ENCODE measurements around the gene GCNA.
A peak's percentile ranks its signal among the peaks of the same experiment; 100 is the strongest.

GCNA gene

GRCh38 chrX:71619193-71619592 is 41.0 kb downstream of the GCNA start:
- peak; percentile 34 for DNase-seq (ENCODE audit: low spot score)
- in situ Hi-C loops (cut with MboI; ENCODE audit: low sequenced_read_pairs, unreplicated experiment): no loop called here
- TF ChIP-seq, protein P1, sequence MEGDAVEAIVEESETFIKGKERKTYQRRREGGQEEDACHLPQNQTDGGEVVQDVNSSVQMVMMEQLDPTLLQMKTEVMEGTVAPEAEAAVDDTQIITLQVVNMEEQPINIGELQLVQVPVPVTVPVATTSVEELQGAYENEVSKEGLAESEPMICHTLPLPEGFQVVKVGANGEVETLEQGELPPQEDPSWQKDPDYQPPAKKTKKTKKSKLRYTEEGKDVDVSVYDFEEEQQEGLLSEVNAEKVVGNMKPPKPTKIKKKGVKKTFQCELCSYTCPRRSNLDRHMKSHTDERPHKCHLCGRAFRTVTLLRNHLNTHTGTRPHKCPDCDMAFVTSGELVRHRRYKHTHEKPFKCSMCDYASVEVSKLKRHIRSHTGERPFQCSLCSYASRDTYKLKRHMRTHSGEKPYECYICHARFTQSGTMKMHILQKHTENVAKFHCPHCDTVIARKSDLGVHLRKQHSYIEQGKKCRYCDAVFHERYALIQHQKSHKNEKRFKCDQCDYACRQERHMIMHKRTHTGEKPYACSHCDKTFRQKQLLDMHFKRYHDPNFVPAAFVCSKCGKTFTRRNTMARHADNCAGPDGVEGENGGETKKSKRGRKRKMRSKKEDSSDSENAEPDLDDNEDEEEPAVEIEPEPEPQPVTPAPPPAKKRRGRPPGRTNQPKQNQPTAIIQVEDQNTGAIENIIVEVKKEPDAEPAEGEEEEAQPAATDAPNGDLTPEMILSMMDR (IDR thresholded peaks at IDR 0.05; ENCODE audit: borderline replicate concordance, control extremely low read depth, extremely low read depth, insufficient read depth, missing control alignments): no peak

DNA sequence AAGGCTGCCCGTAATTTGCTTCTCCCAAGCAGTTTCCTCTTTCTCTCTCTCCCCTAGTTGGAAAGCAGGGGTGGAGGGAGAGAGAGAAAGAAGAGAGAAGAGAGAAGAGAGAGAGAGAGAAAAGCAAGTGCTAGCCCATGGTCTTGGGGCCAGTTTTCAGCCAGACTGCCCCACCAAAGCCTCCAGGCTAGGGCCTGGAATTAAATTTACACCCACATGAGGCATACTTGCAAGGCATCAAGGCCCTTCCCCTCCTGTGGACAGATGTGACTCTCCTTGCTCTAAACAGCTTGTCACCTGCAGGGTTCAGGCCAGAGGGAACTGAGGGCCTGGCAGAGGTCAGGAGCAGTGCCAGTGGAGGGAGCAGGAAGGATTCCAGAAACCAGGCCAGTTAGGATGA is 41.7 kb downstream of the GCNA start:
- in situ Hi-C loops (cut with MboI; ENCODE audit: low sequenced_read_pairs, unreplicated experiment): no loop called here
- TF ChIP-seq, protein P1 (IDR thresholded peaks at IDR 0.05; ENCODE audit: borderline replicate concordance, control extremely low read depth, extremely low read depth, insufficient read depth, missing control alignments): no peak
- no peak for DNase-seq (ENCODE audit: low spot score)

DNA sequence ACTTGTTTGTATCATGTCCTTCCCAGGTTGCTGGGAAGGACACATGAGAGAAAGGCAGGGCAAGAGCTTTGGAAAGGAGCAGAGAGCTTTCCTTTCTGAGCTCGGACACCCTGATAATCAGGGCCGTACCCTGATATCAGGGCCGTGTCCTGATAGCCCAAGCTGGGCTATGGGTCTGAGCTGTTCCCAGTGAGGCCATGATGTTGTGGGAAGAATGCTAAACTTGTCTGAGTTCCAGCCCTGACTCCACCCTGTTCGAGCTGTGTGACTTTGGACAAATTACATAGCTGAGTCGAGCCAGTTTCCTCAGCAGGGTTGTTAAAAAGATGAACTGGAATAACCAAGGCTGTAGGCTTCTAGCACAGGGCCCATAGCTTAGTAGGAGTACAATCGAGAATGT is 43.4 kb downstream of the GCNA start:
- in situ Hi-C loops (cut with MboI; ENCODE audit: low sequenced_read_pairs, unreplicated experiment): no loop called here
- TF ChIP-seq, protein P1 (IDR thresholded peaks at IDR 0.05; ENCODE audit: borderline replicate concordance, control extremely low read depth, extremely low read depth, insufficient read depth, missing control alignments): no peak
- no peak for DNase-seq (ENCODE audit: low spot score)

DNA sequence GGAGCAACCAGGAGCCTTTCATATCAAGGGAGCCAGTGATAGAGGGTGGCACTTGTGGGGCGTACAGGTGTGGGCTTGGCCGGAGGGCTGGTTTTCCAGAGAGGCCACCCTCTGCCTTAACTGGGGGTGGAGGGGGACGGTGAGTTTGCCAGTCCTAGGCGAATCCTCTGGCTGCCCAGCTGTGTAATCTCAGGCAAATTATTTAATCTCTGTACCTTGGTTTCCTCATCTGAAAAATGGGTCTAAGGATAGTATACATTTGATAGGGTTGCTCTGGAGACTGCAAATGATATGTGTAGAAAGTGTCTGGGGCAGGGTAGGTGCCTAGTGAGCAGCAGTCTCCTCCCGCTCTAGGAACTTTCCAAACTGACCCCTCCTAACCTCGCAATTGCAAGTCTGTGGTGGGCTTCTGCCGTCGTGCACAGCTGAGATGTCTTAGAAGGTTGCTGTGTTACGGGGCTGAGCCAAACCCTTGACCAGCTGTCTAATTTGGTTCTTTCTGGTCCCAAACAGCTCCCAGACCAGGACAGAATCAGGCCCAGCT is 43.9 kb downstream of the GCNA start:
- in situ Hi-C loops (cut with MboI; ENCODE audit: low sequenced_read_pairs, unreplicated experiment): no loop called here
- TF ChIP-seq, protein P1 (IDR thresholded peaks at IDR 0.05; ENCODE audit: borderline replicate concordance, control extremely low read depth, extremely low read depth, insufficient read depth, missing control alignments): no peak
- no peak for DNase-seq (ENCODE audit: low spot score)

DNA sequence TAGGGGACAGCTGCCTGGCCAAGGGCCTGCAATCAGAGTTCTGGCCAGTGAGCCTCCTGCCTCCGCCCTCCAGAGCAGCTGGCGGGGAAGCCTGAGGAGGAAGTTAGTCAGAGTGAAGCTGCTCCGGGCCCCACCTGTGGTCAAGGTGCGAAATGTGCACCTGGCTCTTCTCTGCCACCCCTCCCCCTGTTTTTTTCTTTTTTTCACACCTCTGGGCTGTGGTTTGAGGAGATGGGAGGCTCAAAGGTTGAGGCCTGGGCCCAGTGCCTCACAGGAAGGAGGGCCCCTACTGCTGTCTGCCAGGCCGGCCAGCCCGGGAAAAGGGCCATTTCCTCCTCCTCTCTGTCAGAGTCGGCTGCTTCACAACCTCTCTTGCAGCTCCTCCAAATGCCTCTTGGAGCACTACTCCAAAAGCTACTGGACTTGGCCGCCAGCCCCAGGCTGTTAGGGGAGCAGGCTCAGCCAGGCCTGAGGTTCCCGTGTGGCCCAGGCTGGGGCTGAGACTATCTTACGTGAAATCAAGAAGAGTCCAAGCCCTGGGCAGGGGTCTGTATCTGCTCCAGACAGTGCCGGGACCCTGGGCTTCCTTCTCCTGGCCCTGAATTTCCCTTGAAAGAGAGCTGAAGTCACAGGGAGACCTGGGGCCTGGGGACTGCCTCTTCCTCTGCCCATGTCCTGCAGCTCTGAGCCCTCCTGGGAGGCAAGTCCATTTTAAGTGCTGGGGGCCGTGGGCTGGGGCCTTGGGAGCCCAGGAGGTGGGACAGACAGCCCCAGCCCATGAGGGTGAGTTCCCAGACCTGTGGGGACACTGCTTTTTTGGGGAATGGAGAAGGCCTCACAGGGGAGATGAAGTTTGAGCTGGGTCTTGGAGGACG is 44.6 kb downstream of the GCNA start:
- in situ Hi-C loops (cut with MboI; ENCODE audit: low sequenced_read_pairs, unreplicated experiment): no loop called here
- DNase-seq (ENCODE audit: low spot score): peak; percentile 68
- TF ChIP-seq, protein P1 (IDR thresholded peaks at IDR 0.05; ENCODE audit: borderline replicate concordance, control extremely low read depth, extremely low read depth, insufficient read depth, missing control alignments): no peak

GRCh38 chrX:71623714-71624113 is 45.5 kb downstream of the GCNA start:
- in situ Hi-C loops (cut with MboI; ENCODE audit: low sequenced_read_pairs, unreplicated experiment): no loop called here
- DNase-seq (ENCODE audit: low spot score): peak; percentile 32
- TF ChIP-seq, protein P1 (IDR thresholded peaks at IDR 0.05; ENCODE audit: borderline replicate concordance, control extremely low read depth, extremely low read depth, insufficient read depth, missing control alignments): no peak

All from GM13976 (cell line).